ENCODE data around the gene IQCH. TPM values are rescaled to one million over a fixed set of nuclear protein-coding genes. Genes with fewer than 3 reads are reported as not detected.

Gene IQCH
- total and polyA plus RNA-seq, 2 donors from 2014 or later = 3.2 to 7.7 TPM

DNA sequence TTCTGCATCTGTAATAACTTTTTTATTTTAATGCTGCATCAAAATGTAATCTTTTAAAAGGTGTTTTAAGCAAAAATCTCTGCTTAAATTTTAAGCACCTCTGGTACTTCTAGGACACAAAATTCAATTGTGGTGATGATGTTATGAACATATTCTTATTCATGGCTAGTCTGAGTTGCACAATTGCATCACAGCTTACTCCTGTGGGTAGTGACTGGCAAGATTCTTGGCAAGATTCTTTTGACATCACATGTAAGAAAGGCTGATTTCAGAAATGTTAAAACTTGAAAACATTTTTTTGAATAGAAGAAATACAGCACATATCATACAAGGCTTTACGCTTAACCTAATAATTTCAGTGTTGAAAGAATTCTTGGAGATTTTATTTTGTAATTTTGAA lies 35.7 kb downstream of the IQCH start:
- no peak for TF ChIP-seq CTCF (IDR thresholded peaks at IDR 0.05; ENCODE audit: borderline replicate concordance, extremely low read depth, insufficient read depth)
- no peak overlapping the region for H3K27ac ChIP-seq (ENCODE audit: low read depth in 2 of 2, low read length in 2 of 2)
- no peaks in the 10 kb centered on the region for H3K36me3 ChIP-seq (ENCODE audit: control insufficient read depth in 2 of 3, insufficient read depth in 3 of 3, low read length in 3 of 3)
- H3K9me3 ChIP-seq (ENCODE audit: control insufficient read depth in 2 of 3, insufficient read depth in 1 of 3, low read length in 3 of 3) = peaks cover 0 to 6% (median 0%) of the 10 kb centered on the region in 3 donors
- no peaks in the 10 kb centered on the region for H3K4me1 ChIP-seq (ENCODE audit: control insufficient read depth in 2 of 3, insufficient read depth in 2 of 3, low read depth in 1 of 3, low read length in 3 of 3)
- H3K9ac ChIP-seq (ENCODE audit: low read length in 3 of 3) = no peak overlapping the region
- intact Hi-C loops (cut with DNase I) = no loop called here
- H3K4me3 ChIP-seq (ENCODE audit: low read length in 3 of 3) = no peak overlapping the region
- H3K27me3 ChIP-seq (ENCODE audit: control insufficient read depth, insufficient read depth, low read length) = no peaks in the 10 kb centered on the region
- no peak for FAIRE-seq
- no peak for DNase-seq

DNA sequence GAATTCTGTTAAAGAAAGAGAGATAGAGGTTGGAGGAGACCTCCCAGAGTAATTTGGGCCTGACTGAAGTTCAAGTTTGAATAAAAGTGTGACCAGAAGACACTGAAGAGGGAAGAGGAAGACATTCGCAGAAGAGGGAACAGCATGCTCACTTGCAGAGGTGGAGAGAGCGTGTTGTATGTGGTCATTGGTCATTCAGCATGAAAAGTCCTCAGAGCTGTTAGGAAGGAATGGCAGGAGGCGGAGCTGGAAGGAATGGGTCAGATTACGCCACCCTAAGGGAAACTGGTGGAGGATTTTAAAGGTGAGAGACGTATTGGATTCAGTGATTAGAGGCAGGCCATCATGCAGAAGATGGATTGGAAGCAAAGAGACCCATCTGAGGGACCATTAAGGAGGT lies 41.6 kb downstream of the IQCH start:
- no peaks in the 10 kb centered on the region for H3K36me3 ChIP-seq (ENCODE audit: control insufficient read depth in 2 of 3, insufficient read depth in 3 of 3, low read length in 3 of 3)
- DNase-seq = no peak
- no peak overlapping the region for H3K9ac ChIP-seq (ENCODE audit: low read length in 3 of 3)
- H3K27me3 ChIP-seq (ENCODE audit: control insufficient read depth, insufficient read depth, low read length) = no peaks in the 10 kb centered on the region
- H3K9me3 ChIP-seq (ENCODE audit: control insufficient read depth in 2 of 3, insufficient read depth in 1 of 3, low read length in 3 of 3) = no peaks in the 10 kb centered on the region
- intact Hi-C loops (cut with DNase I) = no loop called here
- FAIRE-seq = no peak
- no peaks in the 10 kb centered on the region for H3K4me1 ChIP-seq (ENCODE audit: control insufficient read depth in 2 of 3, insufficient read depth in 2 of 3, low read depth in 1 of 3, low read length in 3 of 3)
- H3K4me3 ChIP-seq (ENCODE audit: low read length in 3 of 3) = no peak overlapping the region
- no peak overlapping the region for H3K27ac ChIP-seq (ENCODE audit: low read depth in 2 of 2, low read length in 2 of 2)
- TF ChIP-seq CTCF (IDR thresholded peaks at IDR 0.05; ENCODE audit: borderline replicate concordance, extremely low read depth, insufficient read depth) = no peak

DNA sequence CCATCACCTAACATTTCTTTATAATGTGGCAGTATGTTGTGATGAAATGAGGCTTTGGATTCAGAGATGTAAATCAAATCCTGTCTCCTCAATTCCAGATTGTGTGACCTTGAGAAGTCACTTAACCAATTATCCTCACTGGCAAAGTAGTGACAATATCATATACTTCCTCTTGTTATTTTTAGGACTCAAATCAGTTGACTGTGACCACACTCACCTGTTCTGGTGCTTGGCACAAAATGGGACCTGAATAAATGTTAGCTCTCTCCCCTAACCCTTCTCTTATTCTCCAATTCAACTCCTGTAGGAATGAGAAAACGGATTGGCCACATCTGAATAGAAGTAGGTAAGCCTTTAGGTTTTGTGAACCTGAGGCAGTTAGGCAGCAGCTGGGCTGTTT lies 42.1 kb downstream of the IQCH start:
- DNase-seq (no peak), FAIRE-seq (no peak)
- intact Hi-C loops (cut with DNase I) = no loop called here
- Histone ChIP-seq H3K9ac (ENCODE audit: low read length in 3 of 3) (no peak overlapping the region), H3K36me3 (ENCODE audit: control insufficient read depth in 2 of 3, insufficient read depth in 3 of 3, low read length in 3 of 3) (no peaks in the 10 kb centered on the region), H3K9me3 (ENCODE audit: control insufficient read depth in 2 of 3, insufficient read depth in 1 of 3, low read length in 3 of 3) (no peaks in the 10 kb centered on the region), H3K4me3 (ENCODE audit: low read length in 3 of 3) (no peak overlapping the region), H3K27ac (ENCODE audit: low read depth in 2 of 2, low read length in 2 of 2) (no peak overlapping the region), H3K4me1 (ENCODE audit: control insufficient read depth in 2 of 3, insufficient read depth in 2 of 3, low read depth in 1 of 3, low read length in 3 of 3) (no peaks in the 10 kb centered on the region), H3K27me3 (ENCODE audit: control insufficient read depth, insufficient read depth, low read length) (no peaks in the 10 kb centered on the region)
- no peak for TF ChIP-seq CTCF (IDR thresholded peaks at IDR 0.05; ENCODE audit: borderline replicate concordance, extremely low read depth, insufficient read depth)
